K562 (cell line): ENCODE results near the gene TOM1L1. TPM values are rescaled to one million over a fixed set of nuclear protein-coding genes. Genes with fewer than 3 reads are reported as not detected.

Experiments
- ATAC-seq: fragments of 200-7000 bp; cut with Tn5 transposase; 3 replicates; pipeline ENCODE4 v1.9.1; 2020; ENCODE audit warnings: moderate library complexity
- Bru-seq: library from RNA; stranded (reverse); fragments of 400-500 nt; gene quantifications from one replicate; lab custom pipeline; 2021; lab: Mats Ljungman, UMichigan
- BruChase-seq, 2 experiments: library from RNA; stranded (reverse); fragments of 400-500 nt; gene quantifications; one replicate each; lab custom pipeline; 2021; lab: Mats Ljungman, UMichigan
- BruUV-seq: library from RNA; stranded (reverse); fragments of 400-500 nt; replicated peaks from 2 replicates; lab custom pipeline; 2021; lab: Mats Ljungman, UMichigan
- CTCF ChIA-PET: fragments of 300-600 bp; formaldehyde crosslinking; extraction: SDS; loops from one replicate; lab custom pipeline; 2021; ENCODE audit warnings: low intra/inter-chr PET ratio; lab: Yijun Ruan, JAX
- POLR2A ChIA-PET: fragments of 300-600, 350-650 bp; sonication (Branson Sonifier 250); formaldehyde crosslinking; extraction: SDS; loops from one replicate; lab custom pipeline; 2021; ENCODE audit warnings: antibody characterized with exemption, inconsistent platforms; lab: Yijun Ruan, JAX
- DNase-seq, 4 experiments: peaks; one replicate each; pipeline versions ENCODE4 v3.0.0 to v3.0.0-alpha.2; 2011 to 2018; ENCODE audit warnings: low spot score in 3 of 4, mixed read lengths in 3 of 4; ENCODE audit errors: extremely low read depth in 1 of 4
- FAIRE-seq: peaks from 2 replicates; lab custom pipeline; 2011; peaks lifted over from hg19 to GRCh38; lab: Jason Lieb, UNC
- H2AFZ ChIP-seq: 2 replicates; pipeline ENCODE4 v1.6.0; 2011; ENCODE audit warnings: low read depth, low read length, control low read depth, inconsistent platforms
- H3K27ac ChIP-seq: fragments of 200-600 bp; 3 replicates; pipeline ENCODE4 v1.8.0; 2011; ENCODE audit warnings: low read depth, mild to moderate bottlenecking, control low read depth, inconsistent platforms, low read length, moderate library complexity, mixed read lengths; ENCODE audit errors: extremely low read depth
- H3K27me3 ChIP-seq, 2 experiments: fragments of 300-600 bp in 1 of 2; 2 replicates in 1 of 2; 3 replicates in 1 of 2; pipeline versions ENCODE4 v1.6.0 to v1.8.0; 2011; ENCODE audit warnings: inconsistent platforms in 2 of 2, low read length in 2 of 2, mild to moderate bottlenecking in 1 of 2, mixed read lengths in 1 of 2, moderate library complexity in 1 of 2; ENCODE audit not compliant: control insufficient read depth in 2 of 2, insufficient read depth in 2 of 2
- H3K36me3 ChIP-seq: fragments of 300-600 bp; 3 replicates; pipeline ENCODE4 v1.8.0; 2011; ENCODE audit warnings: mild to moderate bottlenecking, low read length, inconsistent platforms; ENCODE audit not compliant: control insufficient read depth, insufficient read depth
- H3K4me1 ChIP-seq, 2 experiments: fragments of 200-600 bp in 1 of 2; replicated peaks in 1 of 2; 2 replicates in 1 of 2; 3 replicates in 1 of 2; pipeline versions ENCODE4 v1.5.1 to v1.8.0; 2011; ENCODE audit warnings: inconsistent platforms in 2 of 2, low read length in 2 of 2, mild to moderate bottlenecking in 1 of 2, mixed read lengths in 1 of 2, moderate library complexity in 1 of 2; ENCODE audit not compliant: control insufficient read depth in 2 of 2, insufficient read depth in 2 of 2
- H3K4me2 ChIP-seq: 2 replicates; pipeline ENCODE4 v1.6.1; 2011; ENCODE audit warnings: low read length, control low read depth, inconsistent platforms, mixed read lengths; ENCODE audit not compliant: insufficient read depth
- H3K4me3 ChIP-seq: fragments of 200-600 bp; sonication (generic), shearing (Covaris generic); 2 replicates; pipeline ENCODE4 v1.5.1; 2016; ENCODE audit warnings: control low read depth, inconsistent platforms
- H3K79me2 ChIP-seq: fragments of 200-600 bp; 3 replicates; pipeline ENCODE4 v1.8.0; 2011; ENCODE audit warnings: low read length, inconsistent platforms; ENCODE audit not compliant: control insufficient read depth, insufficient read depth
- H3K9ac ChIP-seq, 2 experiments: 2 replicates each; pipeline versions ENCODE4 v1.6.0 to v1.6.1; 2011; ENCODE audit warnings: low read depth in 2 of 2, low read length in 2 of 2, control low read depth in 1 of 2, inconsistent platforms in 1 of 2, mild to moderate bottlenecking in 1 of 2, mixed read lengths in 1 of 2; ENCODE audit not compliant: insufficient read depth in 1 of 2
- H3K9me1 ChIP-seq: one replicate; pipeline ENCODE4 v1.6.0; 2011; ENCODE audit warnings: inconsistent platforms, mild to moderate bottlenecking, low read length, moderate library complexity; ENCODE audit not compliant: control insufficient read depth, insufficient read depth
- H3K9me3 ChIP-seq: replicated peaks from 2 replicates; pipeline ENCODE4 v1.5.1; 2011; ENCODE audit warnings: low read depth, low read length, inconsistent platforms; ENCODE audit not compliant: control insufficient read depth, insufficient read depth
- H4K20me1 ChIP-seq: replicated peaks from 2 replicates; pipeline ENCODE4 v1.6.1; 2011; ENCODE audit warnings: low read length, inconsistent platforms, mixed read lengths; ENCODE audit not compliant: control insufficient read depth, insufficient read depth
- DPF2 ChIP-seq: fragments of 450-650 bp; IDR thresholded peaks from 2 replicates; pipeline ENCODE4 v1.6.1; 2016
- NBN ChIP-seq: fragments of 450-650 bp; IDR thresholded peaks from 2 replicates; pipeline ENCODE4 v1.6.1; 2016; ENCODE audit warnings: low read depth, mild to moderate bottlenecking
- TRIM25 ChIP-seq: fragments of 450-650 bp; IDR thresholded peaks from 2 replicates; pipeline ENCODE4 v1.7.0; 2016; ENCODE audit warnings: borderline replicate concordance
- ZNF232 ChIP-seq: sonication (generic); formaldehyde crosslinking; IDR thresholded peaks from 2 replicates; pipeline ENCODE4 v1.8.0; 2022; ENCODE audit warnings: mild to moderate bottlenecking, missing genetic modification reagents
- WGBS: fragments of 100-300 bp; shearing (Covaris generic); methylation state at CpG from one replicate; pipeline ENCODE4 v1.1.6; 2016; ENCODE audit warnings: low coverage, mixed read lengths; ENCODE audit not compliant: insufficient coverage; ENCODE audit errors: missing lambda C conversion rate; 5-methylcytosine and 5-hydroxymethylcytosine counted together
- in situ Hi-C: fragments of 300-500 bp; cut with MboI; formaldehyde crosslinking; loops from 4 replicates; pipeline ENCODE4 v1.15.0; 2018; ENCODE audit warnings: inconsistent platforms, mixed read lengths
- intact Hi-C: fragments of 100-400 bp; cut with micrococcal nuclease; formaldehyde crosslinking; loops from 2 replicates; pipeline ENCODE4 v1.14.2; 2022
- long read RNA-seq, 3 experiments: library from polyadenylated mRNA in 2 of 3; library from RNA in 1 of 3; unstranded in 2 of 3; stranded (forward) in 1 of 3; transcript quantifications; one replicate each; pipeline ENCODE4 v2.0.0, GENCODE V29; 2019 to 2022
- polyA minus RNA-seq, 3 experiments: library from RNA; depleted of rRNA, polyadenylated mRNA; stranded (reverse); fragments of >200 nt; gene quantifications; 2 replicates each; pipeline ENCODE4 v1.2.3, GENCODE V29; 2011
- polyA plus RNA-seq, 8 experiments: library from polyadenylated mRNA; depleted of rRNA in 4 of 8; stranded (reverse) in 5 of 8; unstranded in 3 of 8; fragments of >200 nt; fragmentation: Nextera tagmentation in 2 of 8; fragmentation: Illumina TruSeq in 1 of 8; extraction: Ambion mirVana in 2 of 8; extraction: Trizol in 1 of 8; gene quantifications; 2 replicates each; pipeline versions ENCODE4 v1.2.1 to v1.2.3, GENCODE V29; 2011 to 2014; ENCODE audit warnings: inconsistent platforms in 1 of 8, missing spikeins in 1 of 8
- total RNA-seq, 7 experiments: library from RNA; depleted of rRNA in 6 of 7; stranded (reverse); fragments of >200 nt in 6 of 7; fragmentation: Illumina TruSeq in 2 of 7; extraction: Trizol in 2 of 7; gene quantifications; 2 replicates each; pipeline versions ENCODE4 v1.2.1 to v1.2.3, GENCODE V29; 2011 to 2021; ENCODE audit warnings: low replicate concordance in 1 of 7
- TF ChIP-seq, protein P1 (sequence below): fragments of 450-650 bp; IDR thresholded peaks from 2 replicates; pipeline ENCODE4 v1.6.1; 2018; ENCODE audit not compliant: partially characterized antibody

Gene TOM1L1, protein sequence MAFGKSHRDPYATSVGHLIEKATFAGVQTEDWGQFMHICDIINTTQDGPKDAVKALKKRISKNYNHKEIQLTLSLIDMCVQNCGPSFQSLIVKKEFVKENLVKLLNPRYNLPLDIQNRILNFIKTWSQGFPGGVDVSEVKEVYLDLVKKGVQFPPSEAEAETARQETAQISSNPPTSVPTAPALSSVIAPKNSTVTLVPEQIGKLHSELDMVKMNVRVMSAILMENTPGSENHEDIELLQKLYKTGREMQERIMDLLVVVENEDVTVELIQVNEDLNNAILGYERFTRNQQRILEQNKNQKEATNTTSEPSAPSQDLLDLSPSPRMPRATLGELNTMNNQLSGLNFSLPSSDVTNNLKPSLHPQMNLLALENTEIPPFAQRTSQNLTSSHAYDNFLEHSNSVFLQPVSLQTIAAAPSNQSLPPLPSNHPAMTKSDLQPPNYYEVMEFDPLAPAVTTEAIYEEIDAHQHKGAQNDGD
- 35.7 and 74.7 TPM in 2 replicates for total RNA-seq (2011; cell fraction: chromatin; rRNA removed; ENCODE audit: low replicate concordance)
- 16.3 and 19.6 TPM in 2 replicates for total RNA-seq (2011; cell fraction: nucleolus; rRNA removed)
- 33.9 and 45.3 TPM in 2 replicates for total RNA-seq (2011; cell fraction: nucleoplasm; rRNA removed)
- total RNA-seq (2014; rRNA removed) (20.4 and 21.3 TPM in 2 replicates), total RNA-seq (2014; rRNA removed; fragmentation: Illumina TruSeq; extraction: Trizol) (42.6 and 48.3 TPM in 2 replicates), total RNA-seq (2015; rRNA removed; fragmentation: Illumina TruSeq; extraction: Trizol) (29.3 and 29.5 TPM in 2 replicates), total RNA-seq (2021) (29.2 and 29.5 TPM in 2 replicates), polyA plus RNA-seq (2011; rRNA removed) (49.7 and 74.3 TPM in 2 replicates), polyA plus RNA-seq (2014; fragmentation: Illumina TruSeq; extraction: Trizol) (40.0 and 45.1 TPM in 2 replicates), polyA plus RNA-seq (2014; fragmentation: Nextera tagmentation; extraction: Ambion mirVana) (10 to 100 TPM; 31.0 to 39.4 TPM), polyA plus RNA-seq (2014; rRNA removed) (28.0 and 38.4 TPM in 2 replicates), polyA minus RNA-seq (2011; rRNA and poly(A)+ RNA removed) (57.5 and 70.1 TPM in 2 replicates), Bru-seq, nascent RNA (percentile 69 among the genes with signal in this experiment), BruChase-seq, experiment 1, labeled RNA remaining after a 2-hour chase (percentile 74 among the genes with signal in this experiment), BruChase-seq, experiment 2, labeled RNA remaining after a 6-hour chase (percentile 74 among the genes with signal in this experiment)
- 23.3 and 25.9 TPM in 2 replicates for polyA plus RNA-seq (2011; cell fraction: cytosol; rRNA removed)
- polyA plus RNA-seq (2011; cell fraction: nucleus; rRNA removed): 30.9 and 31.3 TPM in 2 replicates
- polyA plus RNA-seq (2012): 25.0 and 41.0 TPM in 2 replicates
- polyA minus RNA-seq (2011; cell fraction: cytosol; rRNA and poly(A)+ RNA removed): 19.7 and 24.5 TPM in 2 replicates
- polyA minus RNA-seq (2011; cell fraction: nucleus; rRNA and poly(A)+ RNA removed): 20.2 and 22.4 TPM in 2 replicates
- long read RNA-seq, experiment 1, transcript TOM1L1-221 (16 exons, 2,507 nt): major isoform, 23 of 82 reads
- long read RNA-seq, experiment 1, transcript TOM1L1-203 (14 exons, 1,522 nt): minor isoform, 6 of 82 reads
- long read RNA-seq, experiment 1, transcript TOM1L1-220 (10 exons, 1,849 nt): minor isoform, 9 of 82 reads
- long read RNA-seq, experiment 1, partial matches to known transcripts: 11 of 82 reads
- long read RNA-seq, experiment 1, other reads (novel, unspliced or antisense): 26 of 82 reads
- long read RNA-seq, experiment 2, partial matches to known transcripts: 4 of 13 reads
- long read RNA-seq, experiment 2, other reads (novel, unspliced or antisense): 6 of 13 reads
- long read RNA-seq, experiment 3, transcript TOM1L1-201 (15 exons, 1,895 nt): minor isoform, 6 of 51 reads
- long read RNA-seq, experiment 3, transcript TOM1L1-203 (14 exons, 1,522 nt): minor isoform, 5 of 51 reads
- long read RNA-seq, experiment 3, transcript TOM1L1-221 (16 exons, 2,507 nt): major isoform, 19 of 51 reads
- long read RNA-seq, experiment 3, transcript TOM1L1-220 (10 exons, 1,849 nt): minor isoform, 7 of 51 reads
- long read RNA-seq, experiment 3, partial matches to known transcripts: 2 of 51 reads
- long read RNA-seq, experiment 3, other reads (novel, unspliced or antisense): 9 of 51 reads

DNA sequence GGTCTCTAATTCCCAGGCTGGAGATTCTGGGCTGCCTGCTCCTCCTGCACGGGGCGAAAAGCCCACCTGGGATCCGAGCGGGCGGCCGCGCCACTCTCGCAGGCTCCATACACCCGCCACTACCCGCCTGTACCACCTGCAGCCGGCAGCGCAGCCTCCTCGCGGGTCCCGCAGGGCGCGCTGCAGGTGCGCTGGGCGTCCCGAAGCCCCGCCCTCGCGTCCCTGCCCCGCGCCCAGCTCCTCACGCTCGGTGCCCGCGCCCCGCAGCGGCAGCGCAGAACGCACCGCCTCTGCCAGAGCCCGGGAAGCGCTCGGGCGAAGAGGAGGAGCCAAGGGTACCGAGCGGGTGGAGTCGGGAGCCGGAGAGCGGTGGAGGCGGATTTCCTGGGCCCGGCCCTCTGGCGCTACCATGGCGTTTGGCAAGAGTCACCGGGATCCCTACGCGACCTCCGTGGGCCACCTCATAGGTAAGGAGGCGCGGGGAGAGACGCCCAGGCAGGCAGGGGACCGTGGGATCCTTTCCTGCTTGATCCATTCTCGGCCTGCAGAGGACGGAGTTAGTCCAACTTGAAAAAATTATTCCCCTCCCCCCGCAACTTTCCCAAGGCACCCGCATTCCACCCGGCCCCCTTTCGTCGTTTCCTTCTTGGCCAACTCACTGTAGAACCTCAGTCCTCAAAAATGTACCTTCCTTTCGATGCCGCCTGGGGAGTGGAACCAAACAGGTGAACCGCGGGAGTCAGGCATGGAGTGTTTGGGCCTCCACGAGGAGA, at the start of gene TOM1L1:
TOM1L1 (plus strand) TSS at position 396 of the 773 bp plus-strand sequence; CDS start at position 410, 14 bp downstream.
- peak within 1 kb of the TSS; percentile 91 for H3K4me2 ChIP-seq
- in situ Hi-C loops: no loop called here
- H3K27ac ChIP-seq: peak within 1 kb of the TSS; percentile 49; the same call in 2 of the 3 replicates
- TF ChIP-seq NBN (no peak), TRIM25 (no peak), ZNF232 (CRISPR knock-in tag) (no peak), DPF2 (peak; percentile 23; the same call in 1 of the 2 replicates)
- TF ChIP-seq, protein P1, sequence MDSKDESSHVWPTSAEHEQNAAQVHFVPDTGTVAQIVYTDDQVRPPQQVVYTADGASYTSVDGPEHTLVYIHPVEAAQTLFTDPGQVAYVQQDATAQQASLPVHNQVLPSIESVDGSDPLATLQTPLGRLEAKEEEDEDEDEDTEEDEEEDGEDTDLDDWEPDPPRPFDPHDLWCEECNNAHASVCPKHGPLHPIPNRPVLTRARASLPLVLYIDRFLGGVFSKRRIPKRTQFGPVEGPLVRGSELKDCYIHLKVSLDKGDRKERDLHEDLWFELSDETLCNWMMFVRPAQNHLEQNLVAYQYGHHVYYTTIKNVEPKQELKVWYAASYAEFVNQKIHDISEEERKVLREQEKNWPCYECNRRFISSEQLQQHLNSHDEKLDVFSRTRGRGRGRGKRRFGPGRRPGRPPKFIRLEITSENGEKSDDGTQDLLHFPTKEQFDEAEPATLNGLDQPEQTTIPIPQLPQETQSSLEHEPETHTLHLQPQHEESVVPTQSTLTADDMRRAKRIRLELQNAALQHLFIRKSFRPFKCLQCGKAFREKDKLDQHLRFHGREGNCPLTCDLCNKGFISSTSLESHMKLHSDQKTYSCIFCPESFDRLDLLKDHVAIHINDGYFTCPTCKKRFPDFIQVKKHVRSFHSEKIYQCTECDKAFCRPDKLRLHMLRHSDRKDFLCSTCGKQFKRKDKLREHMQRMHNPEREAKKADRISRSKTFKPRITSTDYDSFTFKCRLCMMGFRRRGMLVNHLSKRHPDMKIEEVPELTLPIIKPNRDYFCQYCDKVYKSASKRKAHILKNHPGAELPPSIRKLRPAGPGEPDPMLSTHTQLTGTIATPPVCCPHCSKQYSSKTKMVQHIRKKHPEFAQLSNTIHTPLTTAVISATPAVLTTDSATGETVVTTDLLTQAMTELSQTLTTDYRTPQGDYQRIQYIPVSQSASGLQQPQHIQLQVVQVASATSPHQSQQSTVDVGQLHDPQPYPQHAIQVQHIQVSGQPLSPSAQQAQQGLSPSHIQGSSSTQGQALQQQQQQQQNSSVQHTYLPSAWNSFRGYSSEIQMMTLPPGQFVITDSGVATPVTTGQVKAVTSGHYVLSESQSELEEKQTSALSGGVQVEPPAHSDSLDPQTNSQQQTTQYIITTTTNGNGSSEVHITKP: peak; percentile 73

More for the DNA sequence above, at the start of gene TOM1L1:
- ATAC-seq: peak; percentile 92
- CTCF ChIA-PET: interaction anchor here (0.6 kb wide), 1 partner anchor 385 kb away, joined by 10 read pairs; no protein-coding TSS in a partner anchor
- Histone ChIP-seq H3K36me3 (peaks cover 6% of the 10 kb centered on the region; the same call in 1 of the 3 replicates), H3K9ac (peak within 1 kb of the TSS; percentile 62 to 95), H3K4me3 (peak within 1 kb of the TSS; percentile 69), H3K79me2 (peaks cover 14% of the 10 kb centered on the region), H2AFZ (peak within 1 kb of the TSS; percentile 96), H3K4me1 (peaks cover 14 to 16% of the 10 kb centered on the region in 2 experiments; a peak in 4 of 5 replicates), H4K20me1 (no peaks in the 10 kb centered on the region), H3K9me3 (no peaks in the 10 kb centered on the region), H3K27me3 (no peaks in the 10 kb centered on the region), H3K9me1 (no peaks in the 10 kb centered on the region)
- DNase-seq: peak; percentile 74 to 83 (median 80)
- POLR2A ChIA-PET: interaction anchor here (0.6 to 2.1 kb wide), 3 partner anchors 16 to 629 kb away, joined by 4 to 5 read pairs (median 5); no protein-coding TSS in a partner anchor
- 2% methylated on average over 45 of the region's 67 CpGs for WGBS
- no TSS peak for BruUV-seq
- FAIRE-seq: no peak
- intact Hi-C loops: loop anchor here (1.0 to 5.0 kb wide), 2 partner anchors 38 to 68 kb away; partner anchors contain the start of genes COX11 and STXBP4
